ENCODE results near the gene UXS1.
"Not testable (repeated sequence)": the region's sequence is repeated elsewhere in the genome, so short reads cannot be mapped to it uniquely, and the experiment has no call there.

UXS1 gene

GRCh38 chr2:106193977-106194778 lies at the start of gene UXS1:
UXS1 (minus strand) TSS chr2:106194301; CDS start chr2:106194241, 60 bp downstream.
- peak; percentile 85 for DNase-seq (ENCODE audit: low read depth, low spot score)
- peaks cover 1% of the 10 kb centered on the region; the same call in 1 of the 2 replicates for H3K4me1 ChIP-seq (ENCODE audit: control insufficient read depth, insufficient read depth, low read length)
- peak within 1 kb of the TSS; percentile 93 for H3K4me3 ChIP-seq (ENCODE audit: low read length)
- H3K9me3 ChIP-seq (ENCODE audit: control insufficient read depth, insufficient read depth, low read length): no peaks in the 10 kb centered on the region
- no peaks in the 10 kb centered on the region for H3K27me3 ChIP-seq (ENCODE audit: control insufficient read depth, insufficient read depth, low read length)
- no CpG with 5 or more reads among the region's 93 CpGs for WGBS (ENCODE audit: insufficient coverage, insufficient read length)
- H3K36me3 ChIP-seq (ENCODE audit: control insufficient read depth, insufficient read depth, low read length): no peaks in the 10 kb centered on the region
- H3K27ac ChIP-seq (ENCODE audit: low read length): no peak within 1 kb of the TSS

- WGBS (ENCODE audit: insufficient coverage, insufficient read length): no CpG with 5 or more reads among the region's 2 CpGs
- not testable (repeated sequence) for H3K36me3 ChIP-seq (ENCODE audit: control insufficient read depth, insufficient read depth, low read length); DNase-seq (ENCODE audit: low read depth, low spot score); H3K4me3 ChIP-seq (ENCODE audit: low read length); H3K27me3 ChIP-seq (ENCODE audit: control insufficient read depth, insufficient read depth, low read length); H3K4me1 ChIP-seq (ENCODE audit: control insufficient read depth, insufficient read depth, low read length); H3K27ac ChIP-seq (ENCODE audit: low read length); H3K9me3 ChIP-seq (ENCODE audit: control insufficient read depth, insufficient read depth, low read length)
Measured at GRCh38 chr2:106239491-106239890, 45.4 kb upstream of the UXS1 start.

- not testable (repeated sequence) for H3K27ac ChIP-seq (ENCODE audit: low read length); H3K4me3 ChIP-seq (ENCODE audit: low read length); H3K4me1 ChIP-seq (ENCODE audit: control insufficient read depth, insufficient read depth, low read length); H3K27me3 ChIP-seq (ENCODE audit: control insufficient read depth, insufficient read depth, low read length); H3K9me3 ChIP-seq (ENCODE audit: control insufficient read depth, insufficient read depth, low read length); H3K36me3 ChIP-seq (ENCODE audit: control insufficient read depth, insufficient read depth, low read length); DNase-seq (ENCODE audit: low read depth, low spot score)
- no CpG with 5 or more reads among the region's 4 CpGs for WGBS (ENCODE audit: insufficient coverage, insufficient read length)
Measured at GRCh38 chr2:106235392-106235791, 41.3 kb upstream of the UXS1 start.

- H3K9me3 ChIP-seq (ENCODE audit: control insufficient read depth, insufficient read depth, low read length): no peaks in the 10 kb centered on the region
- no peak overlapping the region for H3K27ac ChIP-seq (ENCODE audit: low read length)
- WGBS (ENCODE audit: insufficient coverage, insufficient read length): no CpG with 5 or more reads among the region's 2 CpGs
Measured at GRCh38 chr2:106233350-106233706, 39.2 kb upstream of the UXS1 start.

GRCh38 chr2:106232638-106233349 lies 38.7 kb upstream of the UXS1 start:
- no peak for DNase-seq (ENCODE audit: low read depth, low spot score)
- Histone ChIP-seq H3K36me3 (ENCODE audit: control insufficient read depth, insufficient read depth, low read length) (no peaks in the 10 kb centered on the region), H3K27ac (ENCODE audit: low read length) (no peak overlapping the region), H3K4me3 (ENCODE audit: low read length) (no peak overlapping the region), H3K4me1 (ENCODE audit: control insufficient read depth, insufficient read depth, low read length) (no peaks in the 10 kb centered on the region), H3K27me3 (ENCODE audit: control insufficient read depth, insufficient read depth, low read length) (no peaks in the 10 kb centered on the region), H3K9me3 (ENCODE audit: control insufficient read depth, insufficient read depth, low read length) (no peaks in the 10 kb centered on the region)
- whole genome bisulfite sequencing (ENCODE audit: insufficient coverage, insufficient read length): no CpG with 5 or more reads among the region's 1 CpG

More at GRCh38 chr2:106233350-106233706, 39.2 kb upstream of the UXS1 start:
- Histone ChIP-seq H3K27me3 (ENCODE audit: control insufficient read depth, insufficient read depth, low read length) (no peaks in the 10 kb centered on the region), H3K4me1 (ENCODE audit: control insufficient read depth, insufficient read depth, low read length) (no peaks in the 10 kb centered on the region), H3K4me3 (ENCODE audit: low read length) (no peak overlapping the region), H3K36me3 (ENCODE audit: control insufficient read depth, insufficient read depth, low read length) (no peaks in the 10 kb centered on the region)
- DNase-seq (ENCODE audit: low read depth, low spot score): no peak

- Histone ChIP-seq H3K4me1 (ENCODE audit: control insufficient read depth, insufficient read depth, low read length) (no peaks in the 10 kb centered on the region), H3K27me3 (ENCODE audit: control insufficient read depth, insufficient read depth, low read length) (no peaks in the 10 kb centered on the region), H3K9me3 (ENCODE audit: control insufficient read depth, insufficient read depth, low read length) (no peaks in the 10 kb centered on the region), H3K4me3 (ENCODE audit: low read length) (no peak overlapping the region), H3K36me3 (ENCODE audit: control insufficient read depth, insufficient read depth, low read length) (no peaks in the 10 kb centered on the region), H3K27ac (ENCODE audit: low read length) (no peak overlapping the region)
- DNase-seq (ENCODE audit: low read depth, low spot score): no peak
- WGBS (ENCODE audit: insufficient coverage, insufficient read length): no CpG with 5 or more reads among the region's 5 CpGs
Measured at GRCh38 chr2:106223347-106223746, 29.2 kb upstream of the UXS1 start.

- H3K27ac ChIP-seq (ENCODE audit: low read length); H3K9me3 ChIP-seq (ENCODE audit: control insufficient read depth, insufficient read depth, low read length); H3K27me3 ChIP-seq (ENCODE audit: control insufficient read depth, insufficient read depth, low read length); H3K4me3 ChIP-seq (ENCODE audit: low read length); DNase-seq (ENCODE audit: low read depth, low spot score); H3K4me1 ChIP-seq (ENCODE audit: control insufficient read depth, insufficient read depth, low read length); H3K36me3 ChIP-seq (ENCODE audit: control insufficient read depth, insufficient read depth, low read length): not testable (repeated sequence)
- no CpG with 5 or more reads among the region's 5 CpGs for WGBS (ENCODE audit: insufficient coverage, insufficient read length)
Measured at GRCh38 chr2:106222057-106222456, 28.0 kb upstream of the UXS1 start.

GRCh38 chr2:106219813-106220212 lies 25.7 kb upstream of the UXS1 start:
- H3K36me3 ChIP-seq (ENCODE audit: control insufficient read depth, insufficient read depth, low read length): no peaks in the 10 kb centered on the region
- no CpG with 5 or more reads among the region's 3 CpGs for WGBS (ENCODE audit: insufficient coverage, insufficient read length)
- H3K9me3 ChIP-seq (ENCODE audit: control insufficient read depth, insufficient read depth, low read length): no peaks in the 10 kb centered on the region
- no peak overlapping the region for H3K27ac ChIP-seq (ENCODE audit: low read length)
- DNase-seq (ENCODE audit: low read depth, low spot score): no peak
- no peak overlapping the region for H3K4me3 ChIP-seq (ENCODE audit: low read length)
- H3K27me3 ChIP-seq (ENCODE audit: control insufficient read depth, insufficient read depth, low read length): no peaks in the 10 kb centered on the region
- H3K4me1 ChIP-seq (ENCODE audit: control insufficient read depth, insufficient read depth, low read length): no peaks in the 10 kb centered on the region

GRCh38 chr2:106219157-106219556 lies 25.1 kb upstream of the UXS1 start:
- not testable (repeated sequence) for H3K4me3 ChIP-seq (ENCODE audit: low read length); H3K9me3 ChIP-seq (ENCODE audit: control insufficient read depth, insufficient read depth, low read length); DNase-seq (ENCODE audit: low read depth, low spot score); H3K27ac ChIP-seq (ENCODE audit: low read length); H3K27me3 ChIP-seq (ENCODE audit: control insufficient read depth, insufficient read depth, low read length); H3K36me3 ChIP-seq (ENCODE audit: control insufficient read depth, insufficient read depth, low read length); H3K4me1 ChIP-seq (ENCODE audit: control insufficient read depth, insufficient read depth, low read length)
- WGBS (ENCODE audit: insufficient coverage, insufficient read length): no CpG with 5 or more reads among the region's 8 CpGs

GRCh38 chr2:106208874-106209273 lies 14.8 kb upstream of the UXS1 start:
- H3K27me3 ChIP-seq (ENCODE audit: control insufficient read depth, insufficient read depth, low read length): no peaks in the 10 kb centered on the region
- H3K9me3 ChIP-seq (ENCODE audit: control insufficient read depth, insufficient read depth, low read length): no peaks in the 10 kb centered on the region
- WGBS (ENCODE audit: insufficient coverage, insufficient read length): no CpG with 5 or more reads among the region's 2 CpGs
- H3K4me3 ChIP-seq (ENCODE audit: low read length): no peak overlapping the region
- H3K4me1 ChIP-seq (ENCODE audit: control insufficient read depth, insufficient read depth, low read length): no peaks in the 10 kb centered on the region
- no peak overlapping the region for H3K27ac ChIP-seq (ENCODE audit: low read length)
- DNase-seq (ENCODE audit: low read depth, low spot score): no peak
- H3K36me3 ChIP-seq (ENCODE audit: control insufficient read depth, insufficient read depth, low read length): no peaks in the 10 kb centered on the region
